Neural progenitor cell (in vitro differentiated cells): ENCODE measurements around the gene NEK4.

Source experiments
- EZH2 ChIP-seq: fragments of 200-600 bp; sonication (generic); IDR thresholded peaks from 2 replicates; pipeline ENCODE4 v1.6.1; 2017; ENCODE audit warnings: antibody characterized with exemption, mild to moderate bottlenecking, moderate library complexity
- EZH2phosphoT487 ChIP-seq: fragments of 200-600 bp; sonication (generic); IDR thresholded peaks from 2 replicates; pipeline ENCODE4 v1.6.1; 2017; ENCODE audit warnings: antibody characterized with exemption
- TF ChIP-seq, protein P1 (sequence below): fragments of 200-600 bp; sonication (generic); IDR thresholded peaks from 2 replicates; pipeline ENCODE4 v1.5.1; 2017; ENCODE audit warnings: antibody characterized with exemption, mild to moderate bottlenecking

DNA sequence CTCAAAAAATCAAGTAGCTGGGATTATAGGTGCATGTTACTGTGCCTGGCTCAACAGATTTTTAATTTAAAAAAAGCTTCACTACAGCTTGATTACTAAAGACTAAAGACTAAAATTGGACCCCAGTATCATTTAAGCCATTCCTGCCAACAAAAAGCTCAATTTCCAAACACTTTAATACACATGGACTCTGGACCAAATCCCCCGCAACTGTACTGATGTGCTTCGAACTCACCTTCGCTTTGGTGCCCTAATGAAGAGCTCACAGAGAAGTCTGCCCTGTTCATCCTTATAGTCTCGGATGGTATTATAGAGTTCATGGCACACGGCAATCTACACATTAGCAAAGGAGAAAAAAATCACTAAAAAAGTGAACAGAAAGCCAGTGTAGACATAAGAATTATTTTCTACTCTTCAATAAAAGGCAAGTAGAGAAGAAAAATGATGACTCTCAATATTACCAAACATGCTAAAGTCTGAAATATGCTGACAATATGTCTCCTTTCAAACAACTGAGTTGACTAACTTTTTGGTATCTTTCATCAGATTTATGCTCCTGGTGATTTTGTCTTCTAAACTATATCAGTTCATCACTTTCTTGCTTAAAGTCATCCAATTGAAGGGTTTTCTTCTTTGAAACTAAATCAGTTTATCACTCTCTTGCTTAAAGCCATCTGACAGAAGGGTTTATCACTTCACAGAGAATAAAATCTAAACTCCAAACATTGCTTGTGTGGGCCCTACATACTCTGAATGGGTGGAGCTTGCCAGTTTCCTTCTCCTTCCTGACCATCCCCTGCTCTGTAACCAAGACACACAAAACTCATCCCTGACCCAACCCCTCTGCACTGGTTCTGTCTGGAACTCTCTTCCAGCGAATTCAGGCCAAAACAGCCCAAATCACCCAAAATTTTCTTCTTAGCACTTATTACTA lies 92.2 kb downstream of the NEK4 start:
- TF ChIP-seq, protein P1, sequence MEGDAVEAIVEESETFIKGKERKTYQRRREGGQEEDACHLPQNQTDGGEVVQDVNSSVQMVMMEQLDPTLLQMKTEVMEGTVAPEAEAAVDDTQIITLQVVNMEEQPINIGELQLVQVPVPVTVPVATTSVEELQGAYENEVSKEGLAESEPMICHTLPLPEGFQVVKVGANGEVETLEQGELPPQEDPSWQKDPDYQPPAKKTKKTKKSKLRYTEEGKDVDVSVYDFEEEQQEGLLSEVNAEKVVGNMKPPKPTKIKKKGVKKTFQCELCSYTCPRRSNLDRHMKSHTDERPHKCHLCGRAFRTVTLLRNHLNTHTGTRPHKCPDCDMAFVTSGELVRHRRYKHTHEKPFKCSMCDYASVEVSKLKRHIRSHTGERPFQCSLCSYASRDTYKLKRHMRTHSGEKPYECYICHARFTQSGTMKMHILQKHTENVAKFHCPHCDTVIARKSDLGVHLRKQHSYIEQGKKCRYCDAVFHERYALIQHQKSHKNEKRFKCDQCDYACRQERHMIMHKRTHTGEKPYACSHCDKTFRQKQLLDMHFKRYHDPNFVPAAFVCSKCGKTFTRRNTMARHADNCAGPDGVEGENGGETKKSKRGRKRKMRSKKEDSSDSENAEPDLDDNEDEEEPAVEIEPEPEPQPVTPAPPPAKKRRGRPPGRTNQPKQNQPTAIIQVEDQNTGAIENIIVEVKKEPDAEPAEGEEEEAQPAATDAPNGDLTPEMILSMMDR, result no peak
- no peak for TF ChIP-seq EZH2phosphoT487
- TF ChIP-seq EZH2, result no peak
